Left kidney (tissue), 2 donors: ENCODE data around the gene SIT1. TPM values are rescaled to one million over a fixed set of nuclear protein-coding genes. Genes with fewer than 3 reads are reported as not detected.

ENCODE experiments used
- DNase-seq: peaks from one replicate; pipeline ENCODE4 v3.0.0-alpha.2; 2013
- polyA plus RNA-seq: library from polyadenylated mRNA; unstranded; fragments of 120-200 nt; gene quantifications from one replicate; pipeline ENCODE4 v1.2.1, GENCODE V29; 2013; ENCODE audit not compliant: insufficient read length

SIT1 gene
- polyA plus RNA-seq, 1 donor: 0.32 TPM

DNA sequence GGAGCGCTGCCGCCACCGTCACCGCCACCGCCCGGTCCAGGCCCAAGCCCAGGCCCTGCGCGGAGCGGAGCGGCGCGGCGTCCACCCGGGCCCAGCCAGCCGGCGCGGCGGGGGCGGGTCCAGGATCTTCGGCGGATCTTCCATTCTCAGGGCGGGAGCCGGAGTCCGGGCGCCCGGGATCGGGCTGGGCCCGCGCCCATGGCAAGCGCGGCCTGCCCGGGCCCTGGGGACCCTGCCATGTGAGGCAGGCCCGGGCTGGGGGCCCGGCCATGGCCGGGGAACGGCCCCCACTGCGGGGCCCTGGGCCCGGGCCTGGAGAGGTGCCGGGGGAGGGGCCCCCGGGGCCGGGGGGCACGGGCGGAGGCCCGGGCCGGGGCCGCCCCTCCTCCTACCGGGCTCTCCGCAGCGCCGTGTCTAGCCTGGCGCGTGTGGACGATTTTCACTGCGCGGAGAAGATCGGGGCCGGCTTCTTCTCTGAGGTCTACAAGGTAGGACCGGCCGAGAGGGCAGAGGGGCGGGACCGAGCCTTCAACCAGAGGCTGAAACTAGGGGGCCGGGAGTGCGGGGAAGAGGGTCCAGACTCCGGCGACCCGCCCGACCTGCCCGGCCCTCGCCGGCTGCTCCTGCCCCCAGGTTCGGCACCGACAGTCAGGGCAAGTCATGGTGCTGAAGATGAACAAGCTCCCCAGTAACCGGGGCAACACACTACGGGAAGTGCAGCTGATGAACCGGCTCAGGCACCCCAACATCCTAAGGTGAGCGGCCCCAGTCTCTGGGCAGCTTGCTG lies 45.2 kb downstream of the SIT1 start:
- DNase-seq: no peak

DNA sequence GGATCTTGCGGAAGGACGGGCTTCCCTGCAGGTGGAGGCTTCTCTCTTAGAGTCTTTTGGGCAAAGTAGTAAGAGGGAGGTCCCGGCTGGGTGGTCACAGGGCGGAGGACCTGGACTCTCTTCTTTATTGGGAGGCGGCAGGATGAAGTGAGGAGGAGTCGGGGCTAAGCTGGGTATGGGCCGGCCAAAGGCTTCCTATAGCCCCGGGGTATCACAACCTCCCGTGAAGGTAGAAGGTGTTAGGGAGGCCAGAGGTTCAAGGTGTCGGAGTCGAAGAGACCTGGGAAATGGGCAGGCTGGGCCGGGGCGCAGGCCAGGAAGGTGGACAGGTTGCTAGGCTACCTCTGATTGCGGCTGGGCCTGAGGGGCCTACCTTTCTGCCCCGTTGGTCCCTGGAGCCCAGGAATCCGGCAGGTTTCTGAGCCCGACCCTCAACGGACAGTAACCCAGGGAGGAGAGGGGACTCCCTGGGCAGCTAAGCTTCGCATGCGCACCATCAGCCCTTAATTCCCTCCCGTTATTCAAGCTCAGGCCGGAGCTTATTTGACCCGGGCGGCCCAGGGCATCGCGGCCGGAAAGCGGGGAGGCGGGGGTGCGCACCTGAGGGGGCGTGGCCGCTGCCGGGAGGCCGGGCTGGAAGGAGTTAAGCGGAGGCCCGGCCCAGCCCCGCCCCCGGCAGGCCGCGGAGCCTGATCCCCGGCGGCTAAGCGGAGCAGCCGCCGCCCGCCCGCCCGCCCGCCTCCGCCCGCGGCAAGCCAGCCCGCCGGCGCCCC lies 46.0 kb downstream of the SIT1 start, which contains the start of gene TESK1:
TESK1 (plus strand) TSS at position 685 of the 773 bp plus-strand sequence. CDS start 358 bp downstream, outside the sequence.
- peak; percentile 60 for DNase-seq

DNA sequence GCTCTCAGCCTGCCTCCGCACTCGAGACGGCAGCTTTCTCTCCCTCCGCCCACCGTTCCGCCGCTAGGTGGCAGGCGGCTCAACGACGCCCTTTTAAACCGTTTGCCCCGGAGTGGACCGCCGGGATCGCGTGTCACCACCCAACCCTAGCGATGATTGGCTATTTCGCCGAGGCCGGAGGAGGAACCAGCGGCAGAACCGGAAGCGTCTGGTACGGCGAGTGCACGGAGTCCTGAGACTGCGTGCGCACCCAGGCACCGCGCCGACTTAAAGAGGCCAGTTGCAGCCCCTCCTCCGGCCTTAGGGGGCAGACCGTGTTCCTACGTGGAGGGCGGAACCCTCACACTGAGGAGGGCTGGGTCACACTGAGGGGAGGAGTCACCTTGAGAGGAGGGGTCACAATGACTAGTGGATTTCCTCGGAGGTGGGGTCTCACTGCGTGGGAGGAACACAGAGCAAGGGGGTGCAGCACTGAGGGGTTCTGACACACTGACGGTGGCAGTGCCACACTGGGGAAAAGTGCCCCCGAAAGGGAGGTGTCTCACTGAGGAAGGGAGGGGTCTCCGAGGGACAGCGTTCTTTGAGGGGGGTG lies 46.6 kb downstream of the SIT1 start:
- DNase-seq: peak; percentile 99

DNA sequence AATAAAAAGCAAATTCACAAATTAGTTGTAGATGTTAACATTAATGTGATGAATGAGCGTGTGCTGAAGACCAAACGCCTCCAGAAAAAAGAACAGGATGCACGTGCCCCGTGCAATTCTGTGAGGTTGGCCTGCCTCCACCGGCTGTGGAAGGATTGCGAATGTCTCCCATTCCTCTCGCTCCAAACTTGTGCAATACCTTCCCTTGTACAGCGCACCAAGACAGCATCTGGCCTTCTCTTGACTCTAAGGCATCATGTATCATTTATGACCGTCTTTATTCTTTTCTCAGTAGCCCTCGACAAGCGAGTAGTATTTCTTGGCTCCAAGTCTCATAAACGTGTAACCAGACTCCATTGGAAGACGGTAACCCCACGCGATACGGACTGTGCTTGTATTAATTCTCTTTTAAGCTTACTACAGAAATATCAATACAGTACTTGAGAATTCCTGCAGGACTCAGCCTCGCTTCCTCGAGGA lies 47.2 kb downstream of the SIT1 start:
- DNase-seq: no peak

- DNase-seq: no peak
Measured at GRCh38 chr9:35599763-35600604, 50.7 kb downstream of the SIT1 start.

Other genes with a start within 250 kb of the SIT1 start
- 15.0 TPM for gene RUSC2, start 160.8 kb downstream of the SIT1 start, polyA plus RNA-seq
- gene TESK1, start 45.7 kb downstream of the SIT1 start, polyA plus RNA-seq: 39.3 TPM
- gene CD72, start 32.5 kb downstream of the SIT1 start, polyA plus RNA-seq: 3.6 TPM
- not detected for gene RMRP, start 7.1 kb upstream of the SIT1 start, polyA plus RNA-seq
- 12.6 TPM for gene CCDC107, start 7.4 kb upstream of the SIT1 start, polyA plus RNA-seq
- 15.4 TPM for gene ARHGEF39, start 14.3 kb upstream of the SIT1 start, polyA plus RNA-seq
- gene CA9, start 23.0 kb upstream of the SIT1 start, polyA plus RNA-seq: 0.58 TPM
- gene TPM2, start 39.0 kb upstream of the SIT1 start, polyA plus RNA-seq: 146 TPM
- gene TLN1, start 81.3 kb upstream of the SIT1 start, polyA plus RNA-seq: 156 TPM
- gene CREB3, start 81.7 kb upstream of the SIT1 start, polyA plus RNA-seq: 37.8 TPM
- gene GBA2, start 98.3 kb upstream of the SIT1 start, polyA plus RNA-seq: 138 TPM
- 32.2 TPM for gene RGP1, start 98.4 kb upstream of the SIT1 start, polyA plus RNA-seq
- not detected for gene MSMP, start 103.3 kb upstream of the SIT1 start, polyA plus RNA-seq
- 36.8 TPM for gene NPR2, start 140.7 kb upstream of the SIT1 start, polyA plus RNA-seq
- 10.4 TPM for gene SPAG8, start 161.3 kb upstream of the SIT1 start, polyA plus RNA-seq
- 49.7 TPM for gene HINT2, start 164.1 kb upstream of the SIT1 start, polyA plus RNA-seq
- gene FAM221B, start 177.8 kb upstream of the SIT1 start, polyA plus RNA-seq: 0.40 TPM
- 27.7 TPM for gene TMEM8B, start 178.3 kb upstream of the SIT1 start, polyA plus RNA-seq
- gene OR13J1, start 219.5 kb upstream of the SIT1 start, polyA plus RNA-seq: not detected